AG04449 (cell line): ENCODE results near the gene MOB4.

Experiments
- CTCF ChIA-PET: fragments of 350-600 bp; formaldehyde crosslinking; extraction: SDS; loops from one replicate; lab custom pipeline; 2021; ENCODE audit warnings: antibody characterized with exemption; lab: Yijun Ruan, JAX
- POLR2A ChIA-PET: fragments of 400-600, 350-600 bp; formaldehyde crosslinking; extraction: SDS; loops from one replicate; lab custom pipeline; 2020; ENCODE audit warnings: antibody characterized with exemption, inconsistent platforms; lab: Yijun Ruan, JAX
- DNase-seq: peaks from one replicate; pipeline ENCODE4 v3.0.0-alpha.2; 2010; ENCODE audit warnings: low read depth, low spot score
- H3K4me3 ChIP-seq: 2 replicates; pipeline ENCODE4 v1.5.1; 2011; ENCODE audit warnings: low read depth, mild to moderate bottlenecking, control low read depth, low read length
- CTCF ChIP-seq: IDR thresholded peaks from one replicate; pipeline ENCODE4 v1.5.1; 2011; ENCODE audit warnings: mild to moderate bottlenecking, moderate library complexity, low read length, control low read depth, inconsistent platforms; ENCODE audit not compliant: insufficient read depth; ENCODE audit errors: missing control alignments

Gene MOB4

GRCh38 chr2:197591339-197592072 is 75.6 kb downstream of the MOB4 start:
- TF ChIP-seq CTCF = no peak
- DNase-seq = no peak
- no peak overlapping the region for H3K4me3 ChIP-seq
- ChIA-PET CTCF (no interaction called here), POLR2A (no interaction called here)

- no peak for DNase-seq
- CTCF ChIA-PET = interaction anchor here (1.1 kb wide), 1 partner anchor 9 kb away, joined by 3 read pairs; no protein-coding TSS in a partner anchor
- POLR2A ChIA-PET = no interaction called here
- TF ChIP-seq CTCF = no peak
- H3K4me3 ChIP-seq = no peak overlapping the region
Observed at GRCh38 chr2:197596766-197597165, 80.9 kb downstream of the MOB4 start.

- no peak for TF ChIP-seq CTCF
- no peak overlapping the region for H3K4me3 ChIP-seq
- ChIA-PET CTCF (interaction anchor here (1.1 kb wide), 1 partner anchor 9 kb away, joined by 3 read pairs; no protein-coding TSS in a partner anchor), POLR2A (no interaction called here)
- no peak for DNase-seq
Observed at GRCh38 chr2:197597166-197597565, 81.3 kb downstream of the MOB4 start.

- CTCF ChIA-PET = no interaction called here
- POLR2A ChIA-PET = no interaction called here
- no peak for TF ChIP-seq CTCF
- no peak overlapping the region for H3K4me3 ChIP-seq
- no peak for DNase-seq
Observed at GRCh38 chr2:197598450-197598849, 82.6 kb downstream of the MOB4 start.

GRCh38 chr2:197599285-197599965 is 83.6 kb downstream of the MOB4 start:
- CTCF ChIA-PET = interaction anchor here (0.5 kb wide), 1 partner anchor 1202 kb away, joined by 3 read pairs; no protein-coding TSS in a partner anchor
- H3K4me3 ChIP-seq = no peak overlapping the region
- POLR2A ChIA-PET = interaction anchor here (1.0 kb wide), 1 partner anchor 83 kb away, joined by 3 read pairs; the partner anchor contains the start of gene MOB4
- DNase-seq = no peak
- no peak for TF ChIP-seq CTCF

GRCh38 chr2:197600306-197600705 is 84.4 kb downstream of the MOB4 start:
- TF ChIP-seq CTCF = no peak
- CTCF ChIA-PET = no interaction called here
- no peak for DNase-seq
- POLR2A ChIA-PET = interaction anchor here (1.0 kb wide), 1 partner anchor 84 kb away, joined by 3 read pairs; the partner anchor contains the start of gene MOB4
- H3K4me3 ChIP-seq = no peak overlapping the region
